HG02973 (cell line): ENCODE results near the gene LRRC7.
"Not testable (repeated sequence)": the region's sequence is repeated elsewhere in the genome, so short reads cannot be mapped to it uniquely, and the experiment has no call there.

Source experiments
- ATAC-seq: cut with Tn5 transposase; IDR thresholded peaks from one replicate; pipeline ENCODE4 v1.9.1; 2021; ENCODE audit warnings: moderate library complexity; ENCODE audit not compliant: unreplicated experiment

LRRC7 gene

GRCh38 chr1:70033266-70033873, 465.6 kb downstream of the LRRC7 start:
- ATAC-seq = peak; percentile 79

GRCh38 chr1:70033936-70034335, 466.2 kb downstream of the LRRC7 start:
- no peak for ATAC-seq

DNA sequence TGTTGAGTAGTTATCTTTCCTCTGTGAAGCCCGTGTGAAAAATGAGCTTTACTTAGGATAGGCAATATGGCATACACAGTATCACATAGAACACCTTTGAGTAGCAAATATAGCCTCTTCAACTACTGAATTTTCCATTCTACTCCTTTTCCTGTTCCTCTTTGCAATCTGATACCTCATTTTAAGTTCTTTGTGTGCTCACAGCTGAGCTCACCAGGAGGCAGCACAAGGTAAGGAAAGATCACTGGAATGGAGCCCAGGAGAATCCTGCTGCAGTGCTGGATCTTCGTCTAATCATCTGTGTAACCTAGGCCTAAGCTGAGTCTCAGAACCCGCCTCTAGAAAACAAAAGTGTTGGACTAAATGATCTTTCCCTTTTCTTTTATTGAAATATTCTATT, 466.7 kb downstream of the LRRC7 start:
- ATAC-seq = no peak

- no peak for ATAC-seq
Measured at GRCh38 chr1:70038025-70038424, 470.3 kb downstream of the LRRC7 start.

GRCh38 chr1:70039485-70039884, 471.8 kb downstream of the LRRC7 start:
- no peak for ATAC-seq

DNA sequence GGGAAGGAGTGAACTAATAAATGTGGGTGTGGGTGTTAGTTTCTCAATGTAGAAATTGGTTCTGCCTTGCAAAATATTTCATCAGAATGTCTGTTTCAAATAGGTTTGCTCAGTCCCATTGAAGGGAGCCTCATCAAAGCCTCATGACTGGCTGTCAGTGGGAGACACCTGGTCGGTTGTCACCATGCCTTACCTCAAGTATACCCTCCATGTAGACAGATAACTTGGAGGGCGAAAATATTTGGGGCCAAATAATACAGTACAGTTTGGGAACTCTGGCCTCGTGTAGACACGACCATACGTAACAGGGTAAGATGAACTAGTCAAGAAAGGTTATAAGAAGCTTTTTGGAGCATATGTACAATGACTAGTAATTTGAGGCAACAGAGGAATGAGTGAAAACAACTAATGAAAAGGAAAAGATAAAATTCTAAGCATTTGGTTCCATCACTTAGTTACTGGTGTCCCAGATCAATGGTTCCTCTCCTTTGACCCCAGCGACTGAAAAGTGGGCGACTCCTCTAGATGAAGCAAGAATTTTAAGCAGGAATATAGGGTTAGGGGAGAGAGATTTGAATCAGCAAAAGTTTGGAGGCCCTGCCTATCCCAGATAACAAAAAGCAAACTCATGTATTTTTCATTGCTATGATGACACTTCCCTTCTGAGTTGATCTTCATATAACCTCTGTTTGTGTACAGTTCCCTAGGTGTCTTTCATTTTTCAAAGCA, 473.8 kb downstream of the LRRC7 start:
- no peak for ATAC-seq

DNA sequence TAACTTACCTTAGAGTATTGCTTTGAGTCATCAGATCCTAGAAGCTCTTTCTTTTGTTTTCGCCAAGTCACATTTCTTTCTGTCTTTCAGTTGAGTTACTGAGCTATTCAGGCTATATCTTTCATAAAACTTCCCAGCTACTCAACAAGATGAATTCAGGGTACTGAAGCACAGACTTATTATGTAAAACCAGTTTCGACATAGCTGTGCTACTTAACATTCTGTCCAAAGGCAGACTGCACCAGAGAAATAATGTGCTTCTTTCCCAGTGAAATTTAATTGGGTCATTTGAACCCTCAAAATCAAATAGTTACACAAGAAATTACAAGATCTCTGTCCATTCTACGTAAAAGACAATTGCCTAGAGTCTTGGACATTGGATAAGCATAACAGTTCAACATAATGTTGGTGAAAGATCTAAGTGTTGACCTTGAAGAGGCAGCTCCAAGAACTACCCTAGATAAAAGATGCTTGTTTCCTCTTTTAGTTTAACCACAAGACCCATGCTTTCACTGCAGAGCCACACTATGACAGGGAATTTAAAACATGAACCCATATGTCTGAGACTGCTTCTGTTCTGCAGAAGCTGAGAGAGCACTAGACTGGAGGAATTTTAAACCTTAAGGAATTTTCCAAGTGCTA, 474.5 kb downstream of the LRRC7 start:
- no peak for ATAC-seq

- no peak for ATAC-seq
Measured at GRCh38 chr1:70043804-70044203, 476.1 kb downstream of the LRRC7 start.

DNA sequence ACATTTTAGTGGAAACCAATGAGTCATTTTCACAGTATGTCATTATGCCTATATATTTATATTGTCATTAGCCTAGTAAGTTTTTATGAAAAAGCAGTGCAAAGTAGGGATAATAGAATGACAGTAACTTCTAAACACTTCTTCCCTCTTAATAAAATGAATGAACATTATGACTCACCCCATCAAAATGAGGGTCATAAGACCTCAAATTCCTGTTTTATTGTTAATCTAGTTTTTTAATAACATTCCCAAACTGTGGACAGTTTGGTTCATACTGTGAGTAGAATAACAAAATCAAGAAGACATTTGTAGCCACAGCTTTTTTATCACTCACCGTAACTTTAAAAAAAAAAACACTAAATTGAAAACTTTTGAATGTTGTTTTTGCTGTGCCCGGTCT, 477.1 kb downstream of the LRRC7 start:
- no peak for ATAC-seq

DNA sequence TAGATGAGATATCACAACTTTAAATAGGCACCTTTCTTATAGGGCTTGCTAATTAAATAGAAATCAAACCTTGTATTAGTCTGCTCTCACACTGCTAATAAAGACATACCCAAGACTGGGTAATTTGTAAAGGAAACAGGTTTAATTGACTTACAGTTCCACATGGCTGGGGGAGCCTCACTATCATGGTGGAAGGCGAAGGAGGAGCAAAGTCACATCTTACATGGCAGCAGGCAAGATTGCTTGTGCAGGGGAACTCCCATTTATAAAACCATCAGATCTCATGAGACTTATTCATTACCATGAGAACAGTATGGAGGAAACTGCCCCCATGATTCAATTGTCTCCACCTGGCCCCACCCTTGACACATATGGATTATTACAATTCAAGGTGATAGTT, 477.9 kb downstream of the LRRC7 start:
- ATAC-seq = not testable (repeated sequence)

DNA sequence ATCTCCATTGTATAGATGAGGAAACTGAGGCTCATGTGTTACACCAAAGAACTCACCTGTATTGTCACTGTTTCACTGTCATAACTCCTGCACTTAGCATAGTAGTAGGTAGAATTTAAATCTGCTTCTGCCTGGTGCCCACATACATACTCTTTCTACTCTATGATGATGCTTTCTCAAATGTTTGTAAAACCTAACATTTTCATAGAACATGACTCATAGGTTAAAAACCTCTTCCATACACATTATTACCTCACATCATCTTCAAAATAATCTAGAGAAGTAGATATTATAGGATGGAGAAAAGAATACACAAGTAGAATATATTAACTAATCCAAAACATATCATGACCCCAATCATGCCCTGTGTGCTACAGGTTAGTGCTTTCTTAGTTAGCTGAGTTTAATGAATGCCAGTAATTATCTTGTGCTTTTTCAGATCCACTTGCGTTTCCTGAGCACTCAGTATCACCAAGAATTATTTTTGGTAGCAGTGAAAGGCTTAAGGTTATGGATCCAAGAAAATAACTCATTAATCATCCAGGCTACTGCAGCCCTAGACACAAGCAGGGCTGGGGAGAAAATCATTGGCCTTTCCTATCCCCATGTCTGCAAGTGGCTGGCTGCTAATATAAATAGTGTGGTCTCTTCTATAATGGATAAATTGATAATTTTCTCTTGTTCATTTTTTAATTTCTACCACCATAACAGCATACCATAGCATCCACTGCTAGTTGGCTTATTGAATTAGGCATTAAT, 480.8 kb downstream of the LRRC7 start:
- ATAC-seq = no peak

GRCh38 chr1:70051926-70052325, 484.2 kb downstream of the LRRC7 start:
- no peak for ATAC-seq

DNA sequence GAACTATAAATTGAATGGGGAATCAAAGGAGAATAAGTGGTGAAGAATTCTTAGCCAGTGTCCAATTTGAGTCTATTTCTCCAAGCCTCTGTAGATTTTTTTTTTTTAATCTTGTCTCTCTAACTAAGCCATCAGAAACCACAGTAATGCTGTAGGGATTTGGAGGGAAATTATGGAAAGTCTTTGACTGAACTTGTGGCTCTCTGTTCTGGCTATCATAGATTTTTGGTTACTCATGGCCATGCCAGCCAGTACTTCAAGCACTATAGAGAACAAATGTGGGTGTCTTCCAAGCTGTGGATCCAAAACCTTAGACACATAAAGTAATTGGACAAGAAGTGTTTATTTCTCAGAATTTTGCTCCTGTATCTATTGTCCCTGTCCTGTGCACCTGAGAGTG, 489.8 kb downstream of the LRRC7 start:
- ATAC-seq = no peak

DNA sequence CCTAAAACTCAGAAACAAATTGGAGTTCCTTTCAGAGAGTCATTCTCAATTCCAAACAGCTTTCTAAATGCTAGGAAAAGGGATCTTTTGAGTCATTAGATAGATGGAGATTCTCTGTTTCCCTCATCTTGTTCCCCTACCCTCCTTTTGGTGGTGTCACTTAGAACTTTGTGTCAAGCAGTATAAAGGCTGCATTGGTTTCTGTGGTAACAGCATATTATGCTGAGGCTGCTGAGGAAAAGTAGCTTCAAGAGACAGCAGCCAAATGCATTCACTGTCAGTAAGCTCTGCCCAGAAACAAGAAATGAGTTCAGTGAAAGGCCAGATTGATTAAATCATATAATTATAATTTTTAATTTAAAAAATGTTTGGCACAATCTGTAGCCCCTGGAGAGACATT, 493.5 kb downstream of the LRRC7 start:
- ATAC-seq = no peak

DNA sequence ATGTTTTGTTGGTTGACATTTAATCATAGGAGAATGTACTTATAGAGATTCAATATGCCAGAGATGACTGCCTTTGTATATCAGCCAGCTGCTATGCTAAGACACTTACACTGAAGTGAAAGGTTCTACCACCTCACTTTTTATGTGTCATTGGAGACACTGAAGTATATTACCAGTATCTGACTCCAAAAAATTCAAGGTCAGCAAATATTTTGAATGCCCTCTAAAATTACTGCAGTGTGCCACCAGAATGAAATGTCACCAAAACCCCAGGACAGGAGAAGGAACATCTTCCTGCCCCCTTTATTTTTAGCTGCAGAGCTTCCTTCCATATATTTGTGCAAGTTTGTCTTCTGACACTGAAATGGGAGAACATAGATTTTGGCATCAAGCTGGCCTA, 496.1 kb downstream of the LRRC7 start:
- no peak for ATAC-seq

DNA sequence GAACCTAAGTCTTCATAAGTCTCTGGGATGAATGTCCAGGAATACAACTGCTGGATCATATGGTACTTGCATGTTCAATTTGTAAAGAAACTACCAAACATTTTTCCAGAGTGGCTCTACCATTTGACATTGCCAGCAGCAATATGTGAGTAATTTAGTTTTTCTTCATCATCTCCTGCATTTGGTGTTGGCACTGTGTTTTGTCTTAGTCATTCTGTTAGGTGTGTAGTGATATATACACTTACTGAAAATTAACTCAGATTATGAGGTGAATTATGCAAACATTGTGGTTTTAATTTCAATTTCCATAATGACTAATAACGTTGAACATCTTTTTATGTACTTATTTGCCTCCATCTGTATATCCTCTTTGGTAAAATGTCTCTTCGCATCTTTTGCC, 499.0 kb downstream of the LRRC7 start:
- ATAC-seq = no peak

DNA sequence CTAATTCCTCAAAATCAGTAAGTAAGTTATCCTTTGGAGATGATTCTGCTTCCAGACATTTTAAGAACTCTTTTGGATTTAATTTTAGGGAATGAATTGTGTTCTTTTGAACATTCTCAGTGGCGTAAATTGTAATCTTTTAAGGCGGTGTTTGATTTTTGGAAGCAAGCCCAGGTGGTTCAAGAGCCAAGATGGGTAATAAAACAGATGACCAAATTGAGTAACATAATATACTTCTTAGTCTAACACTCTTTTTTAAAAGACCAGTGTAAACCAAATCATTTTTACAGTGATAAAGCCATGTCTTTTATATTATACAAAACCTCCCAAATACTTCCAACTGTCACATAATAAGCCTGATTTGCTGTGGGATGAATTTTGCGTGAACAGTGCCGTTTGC, 503.9 kb downstream of the LRRC7 start:
- ATAC-seq = no peak

- no peak for ATAC-seq
Measured at GRCh38 chr1:70072231-70072751, 504.6 kb downstream of the LRRC7 start.

GRCh38 chr1:70075761-70076160, 508.0 kb downstream of the LRRC7 start:
- ATAC-seq = no peak

- ATAC-seq = no peak
Measured at GRCh38 chr1:70077066-70077465, 509.3 kb downstream of the LRRC7 start.

DNA sequence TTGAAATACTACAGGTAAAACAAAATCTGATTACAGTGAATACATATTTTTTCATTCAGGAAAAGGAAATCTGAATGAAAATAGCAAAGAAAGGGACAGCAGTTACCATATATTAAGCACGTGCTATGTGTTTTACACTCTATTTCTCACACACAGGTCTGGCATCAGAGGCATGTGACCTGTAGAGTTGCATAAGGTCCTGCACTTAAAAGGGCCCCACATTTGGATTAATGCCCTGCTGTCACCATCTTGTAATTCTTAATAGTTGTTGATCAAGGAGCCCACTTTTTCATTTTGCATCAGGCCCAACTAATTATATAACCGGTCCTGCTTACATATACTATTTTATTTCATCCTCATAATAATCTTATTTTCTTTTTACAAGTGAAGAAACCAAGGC, 511.8 kb downstream of the LRRC7 start:
- ATAC-seq = no peak
